Ectodermal cell (in vitro differentiated cells): Measurements from ENCODE around the gene GRK5.

Experiments used
- H3K27ac ChIP-seq: 2 replicates; pipeline ENCODE4 v1.7.0; 2013; ENCODE audit warnings: mild to moderate bottlenecking, low read depth, low read length; ENCODE audit not compliant: insufficient read depth, poor library complexity, severe bottlenecking
- H3K27me3 ChIP-seq: 2 replicates; pipeline ENCODE4 v1.7.0; 2013; ENCODE audit warnings: mild to moderate bottlenecking, low read length; ENCODE audit not compliant: insufficient read depth, control insufficient read depth, poor library complexity, severe bottlenecking
- H3K36me3 ChIP-seq: one replicate; pipeline ENCODE4 v1.7.0; 2013; ENCODE audit warnings: low read length; ENCODE audit not compliant: control insufficient read depth, insufficient read depth
- H3K4me1 ChIP-seq: one replicate; pipeline ENCODE4 v1.7.0; 2013; ENCODE audit warnings: low read length; ENCODE audit not compliant: control insufficient read depth, insufficient read depth
- H3K4me3 ChIP-seq: 2 replicates; pipeline ENCODE4 v1.7.0; 2013; ENCODE audit warnings: low read depth, low read length, control low read depth; ENCODE audit not compliant: insufficient read depth
- H3K9me3 ChIP-seq: 2 replicates; pipeline ENCODE4 v1.7.0; 2013; ENCODE audit warnings: mild to moderate bottlenecking, low read length, moderate library complexity; ENCODE audit not compliant: control insufficient read depth
- WGBS, 2 experiments: methylation state at CpG; one replicate each; pipeline ENCODE4 v1.1.7; 2013; ENCODE audit warnings: missing lambda C conversion rate in 2 of 2; 5-methylcytosine and 5-hydroxymethylcytosine counted together

Gene GRK5

DNA sequence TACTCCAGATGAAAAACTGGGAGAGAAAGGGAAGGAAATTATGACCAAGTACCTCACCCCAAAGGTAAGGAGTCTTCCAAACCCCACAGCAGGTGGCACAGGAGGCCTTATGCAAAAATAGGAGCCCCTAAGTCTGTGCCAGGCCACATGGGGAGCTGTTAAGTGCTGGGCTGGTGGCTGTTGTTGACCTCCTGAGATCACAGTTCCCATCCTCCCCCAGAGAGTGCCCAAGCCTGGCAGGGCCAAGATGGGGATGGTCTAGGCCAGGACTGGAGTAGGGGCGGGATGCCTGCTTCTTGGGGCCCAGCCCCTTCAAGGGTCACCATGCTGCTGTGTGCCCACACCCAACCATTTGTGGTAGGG lies 189.3 kb downstream of the GRK5 start:
- H3K4me3 ChIP-seq = no peak overlapping the region
- H3K27me3 ChIP-seq = no peaks in the 10 kb centered on the region
- no peak overlapping the region for H3K27ac ChIP-seq
- peaks cover 11% of the 10 kb centered on the region for H3K4me1 ChIP-seq
- 94 to 96% methylated on average over 1 of the region's 1 CpG for WGBS, 2 experiments
- H3K36me3 ChIP-seq = no peaks in the 10 kb centered on the region
- H3K9me3 ChIP-seq = no peaks in the 10 kb centered on the region

DNA sequence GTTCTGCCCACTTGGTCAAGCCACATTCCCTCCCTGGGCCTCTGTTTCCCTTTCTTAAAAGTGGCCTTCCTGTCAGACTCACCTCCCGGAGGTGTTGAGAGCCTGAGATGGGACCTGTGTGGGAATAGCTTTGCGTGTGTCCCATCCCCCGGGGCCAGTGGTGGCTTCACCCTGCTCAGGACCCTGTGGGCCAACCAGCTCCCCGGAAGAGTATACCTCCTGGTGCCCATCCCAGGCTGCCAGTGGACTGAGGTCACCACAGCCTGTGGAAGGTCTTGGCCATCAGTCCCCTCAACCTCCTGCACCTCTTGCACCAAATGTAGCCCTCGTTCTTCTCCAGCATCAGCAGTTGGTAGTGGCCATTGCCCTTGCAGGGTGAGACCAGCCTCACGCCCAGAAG lies 190.0 kb downstream of the GRK5 start:
- Histone ChIP-seq H3K27ac (no peak overlapping the region), H3K9me3 (no peaks in the 10 kb centered on the region), H3K36me3 (no peaks in the 10 kb centered on the region), H3K4me3 (no peak overlapping the region), H3K27me3 (no peaks in the 10 kb centered on the region), H3K4me1 (peaks cover 11% of the 10 kb centered on the region)
- WGBS, 2 experiments = 92 to 93% methylated on average over 6 of the region's 6 CpGs

- H3K27ac ChIP-seq = no peak overlapping the region
- H3K4me1 ChIP-seq = no peaks in the 10 kb centered on the region
- H3K4me3 ChIP-seq = no peak overlapping the region
- no peaks in the 10 kb centered on the region for H3K27me3 ChIP-seq
- no peaks in the 10 kb centered on the region for H3K36me3 ChIP-seq
- H3K9me3 ChIP-seq = no peaks in the 10 kb centered on the region
- WGBS, 2 experiments = 87 to 90% methylated on average over 5 of the region's 5 CpGs
Observed at GRCh38 chr10:119398996-119399395, 191.6 kb downstream of the GRK5 start.

- Histone ChIP-seq H3K36me3 (no peaks in the 10 kb centered on the region), H3K27me3 (no peaks in the 10 kb centered on the region), H3K4me3 (no peak overlapping the region), H3K4me1 (no peaks in the 10 kb centered on the region), H3K27ac (no peak overlapping the region), H3K9me3 (no peaks in the 10 kb centered on the region)
- WGBS, 2 experiments = 92 to 93% methylated on average over 3 of the region's 3 CpGs
Observed at GRCh38 chr10:119399466-119399865, 192.1 kb downstream of the GRK5 start.

DNA sequence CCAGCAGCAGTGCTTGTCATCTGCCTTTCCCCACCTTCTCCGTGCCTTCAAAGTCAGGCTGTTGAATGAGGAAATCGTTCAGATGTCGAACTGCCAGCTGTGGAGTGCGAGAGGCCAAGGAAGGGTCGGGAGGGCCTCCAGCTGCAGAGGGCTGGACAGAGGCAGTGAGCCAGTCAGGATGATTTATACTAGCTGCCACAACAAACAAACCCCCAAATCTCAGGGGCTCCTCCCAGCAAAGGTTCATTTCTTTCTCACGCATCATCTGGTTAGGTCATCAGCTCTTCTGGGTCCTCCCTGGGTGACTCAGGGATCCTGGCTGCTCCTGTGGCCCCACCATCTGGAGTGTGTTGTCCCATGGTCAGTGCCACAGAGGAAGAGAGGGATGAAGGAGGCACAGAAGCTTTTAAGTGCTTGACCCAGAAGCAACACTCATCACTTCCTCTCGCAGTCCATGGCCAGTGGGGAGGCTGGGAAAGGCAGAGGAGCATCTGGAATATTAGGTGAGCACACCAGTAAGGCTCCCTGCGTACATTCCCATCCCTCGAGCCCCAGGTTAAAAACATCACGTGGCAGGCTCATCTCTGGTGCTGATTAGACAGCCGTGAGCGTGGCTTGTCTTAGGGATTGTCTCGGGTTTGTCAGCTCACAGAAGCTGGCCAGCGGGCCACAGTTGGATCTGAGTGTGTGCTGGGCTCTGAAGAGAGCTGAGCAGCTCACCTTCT lies 194.5 kb downstream of the GRK5 start:
- H3K27me3 ChIP-seq = no peaks in the 10 kb centered on the region
- H3K36me3 ChIP-seq = no peaks in the 10 kb centered on the region
- peaks cover 11% of the 10 kb centered on the region for H3K4me1 ChIP-seq
- H3K27ac ChIP-seq = no peak overlapping the region
- WGBS, 2 experiments = 89% methylated on average over 14 of the region's 14 CpGs
- H3K9me3 ChIP-seq = no peaks in the 10 kb centered on the region
- H3K4me3 ChIP-seq = no peak overlapping the region

GRCh38 chr10:119403921-119404320 lies 196.6 kb downstream of the GRK5 start:
- Histone ChIP-seq H3K27me3 (no peaks in the 10 kb centered on the region), H3K27ac (no peak overlapping the region), H3K9me3 (no peaks in the 10 kb centered on the region), H3K4me1 (peaks cover 11% of the 10 kb centered on the region), H3K4me3 (no peak overlapping the region), H3K36me3 (no peaks in the 10 kb centered on the region)
- 86 to 98% methylated on average over 1 of the region's 1 CpG for WGBS, 2 experiments

DNA sequence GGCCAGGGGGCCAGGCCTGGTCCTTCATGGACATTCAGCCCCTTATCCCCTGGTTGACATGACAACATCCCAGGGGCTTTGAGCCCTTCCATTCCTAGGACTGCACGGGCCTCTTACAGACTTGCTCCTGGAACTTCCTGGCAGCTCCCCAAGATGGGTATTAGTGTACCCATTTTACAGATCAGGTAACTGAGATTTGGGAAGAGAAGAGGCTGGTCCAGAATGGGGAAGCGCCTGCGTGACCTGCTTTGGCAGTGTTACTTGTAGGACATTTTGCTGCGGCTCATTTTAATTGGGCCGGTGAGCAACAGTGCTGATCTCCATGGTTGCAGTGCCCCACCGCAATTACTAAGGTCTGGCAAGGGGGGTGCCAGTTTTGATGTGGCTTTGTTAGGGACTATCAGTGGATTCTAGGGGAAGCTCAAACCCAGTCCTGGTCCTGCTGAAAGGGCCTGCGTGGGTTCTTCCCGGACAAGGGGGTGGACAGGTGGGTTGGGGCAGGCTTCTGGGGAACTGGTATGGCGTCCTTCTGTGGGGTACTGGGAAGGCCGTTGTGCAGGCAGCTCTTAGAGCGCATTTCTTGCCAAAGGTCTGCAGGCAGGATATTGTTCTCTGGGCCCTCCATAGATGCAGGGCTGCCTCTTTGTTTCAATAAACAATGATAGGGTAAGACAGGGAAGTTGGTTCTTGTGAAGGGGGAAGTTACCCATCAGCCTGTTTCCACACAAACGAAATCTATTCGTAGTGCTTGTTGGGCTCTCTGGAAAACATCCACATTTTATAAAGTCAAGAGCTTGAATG lies 197.5 kb downstream of the GRK5 start:
- H3K4me3 ChIP-seq = no peak overlapping the region
- no peaks in the 10 kb centered on the region for H3K27me3 ChIP-seq
- H3K9me3 ChIP-seq = no peaks in the 10 kb centered on the region
- WGBS, 2 experiments = 87 to 88% methylated on average over 13 of the region's 13 CpGs
- H3K4me1 ChIP-seq = peaks cover 11% of the 10 kb centered on the region
- no peaks in the 10 kb centered on the region for H3K36me3 ChIP-seq
- H3K27ac ChIP-seq = no peak overlapping the region

- H3K4me1 ChIP-seq = peaks cover 13% of the 10 kb centered on the region
- no peak overlapping the region for H3K4me3 ChIP-seq
- 88 to 93% methylated on average over 8 of the region's 8 CpGs for WGBS, 2 experiments
- no peaks in the 10 kb centered on the region for H3K36me3 ChIP-seq
- H3K9me3 ChIP-seq = no peaks in the 10 kb centered on the region
- H3K27ac ChIP-seq = no peak overlapping the region
- no peaks in the 10 kb centered on the region for H3K27me3 ChIP-seq
Observed at GRCh38 chr10:119405520-119405807, 198.1 kb downstream of the GRK5 start.

- no peaks in the 10 kb centered on the region for H3K27me3 ChIP-seq
- H3K9me3 ChIP-seq = no peaks in the 10 kb centered on the region
- H3K4me3 ChIP-seq = no peak overlapping the region
- H3K27ac ChIP-seq = no peak overlapping the region
- no peaks in the 10 kb centered on the region for H3K36me3 ChIP-seq
- 92 to 97% methylated on average over 3 of the region's 3 CpGs for WGBS, 2 experiments
- peaks cover 15% of the 10 kb centered on the region for H3K4me1 ChIP-seq
Observed at GRCh38 chr10:119406137-119406536, 198.8 kb downstream of the GRK5 start.

GRCh38 chr10:119406601-119407253 lies 199.4 kb downstream of the GRK5 start:
- peaks cover 15% of the 10 kb centered on the region for H3K4me1 ChIP-seq
- no peaks in the 10 kb centered on the region for H3K27me3 ChIP-seq
- no peaks in the 10 kb centered on the region for H3K36me3 ChIP-seq
- H3K9me3 ChIP-seq = no peaks in the 10 kb centered on the region
- H3K4me3 ChIP-seq = no peak overlapping the region
- no peak overlapping the region for H3K27ac ChIP-seq
- 91 to 94% methylated on average over 7 of the region's 7 CpGs for WGBS, 2 experiments
